Thyroid gland (tissue), 4 donors: ENCODE measurements around the gene PTPN13.

ENCODE experiments used
- POLR2A ChIP-seq, 2 donors: fragments of 450-650 bp; IDR thresholded peaks; one replicate each; pipeline ENCODE4 v1.6.1; 2017; ENCODE audit warnings: antibody characterized with exemption in 2 of 2, mild to moderate bottlenecking in 2 of 2, moderate library complexity in 1 of 2
- TF ChIP-seq, protein P1 (sequence below), 6 experiments: fragments of 200-600 bp in 3 of 6; fragments of 450-650 bp in 3 of 6; sonication (generic) in 3 of 6; IDR thresholded peaks; one replicate each; pipeline ENCODE4 v1.5.1; 2016 to 2019; ENCODE audit warnings: antibody characterized with exemption in 6 of 6, mild to moderate bottlenecking in 2 of 6, inconsistent platforms in 1 of 6, moderate library complexity in 1 of 6

DNA sequence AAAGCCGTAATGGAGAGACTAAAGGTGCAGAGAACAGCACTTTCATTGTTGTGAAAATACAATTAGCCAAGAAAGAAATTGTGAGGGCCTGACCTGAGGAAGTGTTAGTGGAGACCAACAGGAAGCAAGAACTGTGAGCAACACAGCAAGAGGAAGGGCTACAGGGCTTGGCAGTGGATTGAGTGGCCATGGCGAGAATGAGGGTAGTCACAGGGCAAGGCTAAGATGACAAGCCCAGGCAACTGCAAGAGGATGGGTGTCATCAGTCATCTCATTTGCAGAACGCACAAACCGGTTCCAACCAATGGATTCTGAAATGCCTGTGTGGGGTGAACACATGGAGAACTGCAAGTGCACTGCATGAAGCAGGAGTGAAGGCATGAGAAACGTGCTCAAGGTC lies 251.5 kb downstream of the PTPN13 start:
- TF ChIP-seq POLR2A (IDR thresholded peaks at IDR 0.05) = no peak
- TF ChIP-seq, protein P1, sequence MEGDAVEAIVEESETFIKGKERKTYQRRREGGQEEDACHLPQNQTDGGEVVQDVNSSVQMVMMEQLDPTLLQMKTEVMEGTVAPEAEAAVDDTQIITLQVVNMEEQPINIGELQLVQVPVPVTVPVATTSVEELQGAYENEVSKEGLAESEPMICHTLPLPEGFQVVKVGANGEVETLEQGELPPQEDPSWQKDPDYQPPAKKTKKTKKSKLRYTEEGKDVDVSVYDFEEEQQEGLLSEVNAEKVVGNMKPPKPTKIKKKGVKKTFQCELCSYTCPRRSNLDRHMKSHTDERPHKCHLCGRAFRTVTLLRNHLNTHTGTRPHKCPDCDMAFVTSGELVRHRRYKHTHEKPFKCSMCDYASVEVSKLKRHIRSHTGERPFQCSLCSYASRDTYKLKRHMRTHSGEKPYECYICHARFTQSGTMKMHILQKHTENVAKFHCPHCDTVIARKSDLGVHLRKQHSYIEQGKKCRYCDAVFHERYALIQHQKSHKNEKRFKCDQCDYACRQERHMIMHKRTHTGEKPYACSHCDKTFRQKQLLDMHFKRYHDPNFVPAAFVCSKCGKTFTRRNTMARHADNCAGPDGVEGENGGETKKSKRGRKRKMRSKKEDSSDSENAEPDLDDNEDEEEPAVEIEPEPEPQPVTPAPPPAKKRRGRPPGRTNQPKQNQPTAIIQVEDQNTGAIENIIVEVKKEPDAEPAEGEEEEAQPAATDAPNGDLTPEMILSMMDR (IDR thresholded peaks at IDR 0.05) = no peak
